Astrocyte of the cerebellum (primary cell): ENCODE measurements around the gene MCM6.

Source experiments
- DNase-seq: peaks from one replicate; pipeline ENCODE4 v3.0.0-alpha.2; 2011; ENCODE audit warnings: low read depth
- H3K4me3 ChIP-seq: 2 replicates; pipeline ENCODE4 v1.5.1; 2011; ENCODE audit warnings: mild to moderate bottlenecking, low read depth, low read length, moderate library complexity
- CTCF ChIP-seq: IDR thresholded peaks from 2 replicates; pipeline ENCODE4 v1.5.1; 2012; ENCODE audit warnings: low read length, low read depth, moderate library complexity, mild to moderate bottlenecking; ENCODE audit errors: missing control alignments
- in situ Hi-C: cut with HindIII; loops from 2 replicates; pipeline ENCODE4 v1.10.0; 2017; ENCODE audit warnings: low sequenced_read_pairs

The MCM6 gene

GRCh38 chr2:135874777-135875365 lies 1.4 kb downstream of the MCM6 start:
- peak overlapping the region; percentile 78 for H3K4me3 ChIP-seq
- DNase-seq = no peak
- in situ Hi-C loops = no loop called here
- no peak for TF ChIP-seq CTCF

- H3K4me3 ChIP-seq = no peak overlapping the region
- TF ChIP-seq CTCF = no peak
- DNase-seq = no peak
- in situ Hi-C loops = no loop called here
These were observed 5.7 kb downstream of the MCM6 start for GRCh38 chr2:135870571-135870970.

- in situ Hi-C loops = no loop called here
- TF ChIP-seq CTCF = no peak
- no peak overlapping the region for H3K4me3 ChIP-seq
These were observed 13.0 kb downstream of the MCM6 start for GRCh38 chr2:135863233-135863632.

GRCh38 chr2:135862718-135863117 lies 13.5 kb downstream of the MCM6 start:
- no peak overlapping the region for H3K4me3 ChIP-seq
- TF ChIP-seq CTCF = no peak
- DNase-seq = no peak
- in situ Hi-C loops = no loop called here

More at GRCh38 chr2:135863233-135863632, 13.0 kb downstream of the MCM6 start:
- DNase-seq = no peak

GRCh38 chr2:135853401-135853800 lies 22.8 kb downstream of the MCM6 start:
- no peak overlapping the region for H3K4me3 ChIP-seq
- in situ Hi-C loops = no loop called here
- DNase-seq = no peak
- no peak for TF ChIP-seq CTCF

- in situ Hi-C loops = no loop called here
- no peak for DNase-seq
- H3K4me3 ChIP-seq = no peak overlapping the region
- no peak for TF ChIP-seq CTCF
These were observed 24.4 kb downstream of the MCM6 start for GRCh38 chr2:135851858-135852257.
